SK-N-SH (cell line): ENCODE results near the gene SLC22A6. TPM values are rescaled to one million over a fixed set of nuclear protein-coding genes. Genes with fewer than 3 reads are reported as not detected.

ENCODE experiments used
- CTCF ChIA-PET: fragments of 300-600, 350-600 bp; formaldehyde crosslinking; extraction: SDS; loops from one replicate; lab custom pipeline; 2021; lab: Yijun Ruan, JAX
- POLR2A ChIA-PET: fragments of 350-600 bp; sonication (Branson Sonifier 250); formaldehyde crosslinking; extraction: SDS; loops from one replicate; lab custom pipeline; 2020; ENCODE audit warnings: antibody characterized with exemption, inconsistent platforms; lab: Yijun Ruan, JAX
- DNase-seq: peaks from one replicate; pipeline ENCODE4 v3.0.0; 2012
- H2AFZ ChIP-seq: fragments of 200-600 bp; sonication (generic); 2 replicates; pipeline ENCODE4 v1.8.1; 2016; ENCODE audit warnings: antibody characterized with exemption, mild to moderate bottlenecking, low read depth
- H3F3A ChIP-seq: fragments of 200-600 bp; sonication (generic); replicated peaks from 2 replicates; pipeline ENCODE3; 2016; ENCODE audit warnings: antibody characterized with exemption, mild to moderate bottlenecking; ENCODE audit not compliant: insufficient read depth
- H3K27ac ChIP-seq, 2 experiments: fragments of 200-500 bp in 1 of 2; fragments of 200-600 bp in 1 of 2; sonication (Bioruptor generic) in 1 of 2; sonication (generic), shearing (Covaris generic) in 1 of 2; 2 replicates each; pipeline versions ENCODE4 v1.5.1 to v1.6.1; 2014 to 2016; ENCODE audit warnings: low read depth in 2 of 2, inconsistent platforms in 1 of 2, low read length in 1 of 2, mild to moderate bottlenecking in 1 of 2, mixed read lengths in 1 of 2
- H3K27me3 ChIP-seq: fragments of 200-600 bp; sonication (generic), shearing (Covaris generic); 2 replicates; pipeline ENCODE4 v1.6.1; 2016; ENCODE audit warnings: mixed run types; ENCODE audit not compliant: insufficient read depth
- H3K36me3 ChIP-seq, 2 experiments: fragments of 200-500 bp in 1 of 2; fragments of 200-600 bp in 1 of 2; sonication (Bioruptor generic) in 1 of 2; sonication (generic) in 1 of 2; replicated peaks in 1 of 2; 2 replicates each; pipeline versions ENCODE3 to v1.5.1; 2014 to 2016; ENCODE audit warnings: low read length in 1 of 2, mild to moderate bottlenecking in 1 of 2; ENCODE audit not compliant: insufficient read depth in 2 of 2, control insufficient read depth in 1 of 2
- H3K4me1 ChIP-seq, 2 experiments: fragments of 200-500 bp in 1 of 2; fragments of 200-600 bp in 1 of 2; sonication (Bioruptor generic) in 1 of 2; sonication (generic), shearing (Covaris generic) in 1 of 2; 2 replicates each; pipeline versions ENCODE4 v1.5.1 to v1.6.1; 2014 to 2016; ENCODE audit warnings: low read depth in 1 of 2, low read length in 1 of 2, mixed run types in 1 of 2; ENCODE audit not compliant: insufficient read depth in 2 of 2, control insufficient read depth in 1 of 2
- H3K4me2 ChIP-seq: fragments of 200-600 bp; sonication (generic), shearing (Covaris generic); 2 replicates; pipeline ENCODE4 v1.6.1; 2017; ENCODE audit warnings: mixed run types
- H3K4me3 ChIP-seq, 2 experiments: fragments of 200-500 bp in 1 of 2; fragments of 200-600 bp in 1 of 2; sonication (Bioruptor generic) in 1 of 2; sonication (generic), shearing (Covaris generic) in 1 of 2; 2 replicates each; pipeline versions ENCODE4 v1.5.1 to v1.8.1; 2014 to 2016; ENCODE audit warnings: low read depth in 2 of 2, inconsistent platforms in 1 of 2, low read length in 1 of 2, mild to moderate bottlenecking in 1 of 2, mixed read lengths in 1 of 2, moderate library complexity in 1 of 2
- H3K79me2 ChIP-seq: fragments of 200-600 bp; sonication (generic); 2 replicates; pipeline ENCODE4 v1.8.1; 2017; ENCODE audit warnings: mild to moderate bottlenecking; ENCODE audit not compliant: insufficient read depth
- H3K9ac ChIP-seq: fragments of 200-600 bp; sonication (generic); 2 replicates; pipeline ENCODE4 v1.6.1; 2017; ENCODE audit warnings: mixed run types
- H3K9me2 ChIP-seq: fragments of 200-600 bp; sonication (generic); 2 replicates; pipeline ENCODE4 v1.6.1; 2017; ENCODE audit warnings: mixed run types
- H3K9me3 ChIP-seq: fragments of 200-600 bp; sonication (generic); 2 replicates; pipeline ENCODE4 v1.6.1; 2017; ENCODE audit warnings: mixed run types, mild to moderate bottlenecking, moderate library complexity
- H4K20me1 ChIP-seq: fragments of 200-600 bp; sonication (generic); 2 replicates; pipeline ENCODE4 v1.6.1; 2017; ENCODE audit warnings: mild to moderate bottlenecking, mixed run types; ENCODE audit not compliant: insufficient read depth
- CHD2 ChIP-seq: fragments of 150-350 bp; IDR thresholded peaks from 2 replicates; pipeline ENCODE4 v1.6.1; 2018; ENCODE audit warnings: low read length; ENCODE audit not compliant: partially characterized antibody
- EP300 ChIP-seq, 2 experiments: IDR thresholded peaks; 2 replicates each; pipeline versions ENCODE4 v1.4.0 to v1.6.1; 2012; ENCODE audit warnings: borderline replicate concordance in 1 of 2, low read depth in 1 of 2, low read length in 1 of 2
- GABPA ChIP-seq: IDR thresholded peaks from 2 replicates; pipeline ENCODE4 v1.4.0; 2012; ENCODE audit warnings: low read depth, mild to moderate bottlenecking
- MEF2A ChIP-seq: IDR thresholded peaks from 2 replicates; pipeline ENCODE4 v1.4.0; 2012; ENCODE audit warnings: low read depth, borderline replicate concordance
- NFIC ChIP-seq: IDR thresholded peaks from 2 replicates; pipeline ENCODE4 v1.4.0; 2012; ENCODE audit warnings: borderline replicate concordance
- RAD21 ChIP-seq: IDR thresholded peaks from 2 replicates; pipeline ENCODE4 v1.6.1; 2012; ENCODE audit warnings: mild to moderate bottlenecking, low read length
- RCOR1 ChIP-seq: fragments of 150-350 bp; IDR thresholded peaks from 2 replicates; pipeline ENCODE4 v1.6.1; 2017; ENCODE audit warnings: antibody characterized with exemption, low read length
- RFX5 ChIP-seq: IDR thresholded peaks from 2 replicates; pipeline ENCODE4 v1.6.1; 2012; ENCODE audit warnings: mild to moderate bottlenecking, improper control_type of control experiment, low read length
- RXRA ChIP-seq: IDR thresholded peaks from 2 replicates; pipeline ENCODE4 v1.4.0; 2012; ENCODE audit warnings: low read depth, mild to moderate bottlenecking, borderline replicate concordance
- SMC3 ChIP-seq: IDR thresholded peaks from 2 replicates; pipeline ENCODE4 v1.6.1; 2012; ENCODE audit warnings: low read depth, low read length, improper control_type of control experiment
- TAF1 ChIP-seq: IDR thresholded peaks from 2 replicates; pipeline ENCODE4 v1.6.1; 2012; ENCODE audit warnings: low read depth, mild to moderate bottlenecking, low read length, moderate library complexity, borderline replicate concordance
- TEAD4 ChIP-seq: IDR thresholded peaks from 2 replicates; pipeline ENCODE4 v1.4.0; 2012; ENCODE audit warnings: mild to moderate bottlenecking, borderline replicate concordance; ENCODE audit not compliant: insufficient read depth
- YY1 ChIP-seq: IDR thresholded peaks from 2 replicates; pipeline ENCODE4 v1.4.0; 2012; ENCODE audit warnings: low read depth, mild to moderate bottlenecking
- WGBS: methylation state at CpG from one replicate; pipeline ENCODE4 v1.1.6; 2017; ENCODE audit warnings: low lambda C conversion rate; 5-methylcytosine and 5-hydroxymethylcytosine counted together
- polyA plus RNA-seq, 3 experiments: library from polyadenylated mRNA; depleted of rRNA; stranded (reverse); fragments of >200 nt; gene quantifications; 2 replicates each; pipeline ENCODE4 v1.2.3, GENCODE V29; 2012
- TF ChIP-seq, protein P1 (sequence below): fragments of 200-600 bp; sonication (generic); IDR thresholded peaks from 2 replicates; pipeline ENCODE4 v1.6.1; 2017; ENCODE audit warnings: antibody characterized with exemption, mild to moderate bottlenecking, moderate library complexity
- TF ChIP-seq, protein P2 (sequence below): IDR thresholded peaks from 2 replicates; pipeline ENCODE4 v1.6.1; 2012; ENCODE audit warnings: mild to moderate bottlenecking, low read depth, low read length, moderate library complexity
- TF ChIP-seq, protein P3 (sequence below): IDR thresholded peaks from 2 replicates; pipeline ENCODE4 v1.4.0; 2012; ENCODE audit warnings: low read depth

The SLC22A6 gene
- polyA plus RNA-seq, 1 of the 3 experiments (the other 2 are of a cell fraction): not detected

DNA sequence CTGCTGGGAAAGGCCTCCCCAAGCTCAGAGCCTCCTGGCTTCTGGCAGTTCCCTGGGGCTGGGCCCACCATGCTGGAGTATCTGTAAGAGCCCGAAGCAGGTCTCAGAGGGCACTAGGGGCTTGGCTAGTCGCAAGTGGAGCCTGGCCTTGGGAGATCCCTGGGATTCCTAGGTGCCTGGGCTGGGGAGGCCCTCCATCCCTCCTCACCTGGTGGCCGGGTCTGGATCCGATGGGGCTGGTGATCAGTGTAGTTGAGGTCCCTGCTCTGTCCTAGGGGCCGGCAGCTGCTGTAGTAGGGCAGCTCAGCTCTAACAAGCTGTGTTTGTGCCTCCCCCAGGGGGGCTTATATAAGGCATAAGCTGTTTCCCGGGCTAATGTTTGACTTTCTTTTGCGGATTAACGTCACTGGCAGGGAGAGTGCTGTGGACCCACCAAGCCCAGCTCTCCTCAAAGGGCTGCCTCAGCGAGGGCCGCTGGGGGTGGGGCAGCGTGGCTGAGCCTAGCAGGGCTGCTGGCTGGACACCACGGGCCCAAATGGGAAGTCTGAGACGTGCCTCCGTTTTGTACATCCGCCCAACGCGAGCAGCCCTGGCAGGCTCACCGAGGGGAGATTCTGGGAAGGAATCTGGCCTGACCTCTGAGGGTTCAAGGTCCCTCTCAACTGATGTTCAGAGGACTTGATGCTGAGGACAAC is 30.9 kb upstream of the SLC22A6 start, which contains the start of gene SLC22A8:
SLC22A8 (minus strand) TSS at position 321 of the 695 bp plus-strand sequence. CDS start 883 bp downstream, outside the sequence.
- Histone ChIP-seq H3K9me3 (no peaks in the 10 kb centered on the region), H2AFZ (no peak within 1 kb of the TSS), H3K27me3 (no peaks in the 10 kb centered on the region; the same call in none of the 2 replicates), H3K4me2 (no peak within 1 kb of the TSS), H3K27ac (no peak within 1 kb of the TSS), H3K4me1 (peaks cover 6 to 15% of the 10 kb centered on the region in 2 experiments; a peak in 2 of 4 replicates), H3F3A (no peaks in the 10 kb centered on the region), H3K4me3 (no peak within 1 kb of the TSS), H4K20me1 (no peaks in the 10 kb centered on the region), H3K36me3 (no peaks in the 10 kb centered on the region), H3K79me2 (no peaks in the 10 kb centered on the region), H3K9me2 (no peaks in the 10 kb centered on the region), H3K9ac (no peak within 1 kb of the TSS)
- no peak for DNase-seq
- 52% methylated on average over 12 of the region's 18 CpGs for WGBS
- ChIA-PET CTCF (interaction anchor here (1.3 to 4.9 kb wide), 3 partner anchors 8 to 110 kb away, joined by 4 to 46 read pairs (median 8); no protein-coding TSS in a partner anchor), POLR2A (no interaction called here)
- TF ChIP-seq RAD21 (no peak), YY1 (no peak), CHD2 (no peak), MEF2A (no peak), GABPA (no peak), TEAD4 (no peak), NFIC (no peak)
- TF ChIP-seq, protein P1, sequence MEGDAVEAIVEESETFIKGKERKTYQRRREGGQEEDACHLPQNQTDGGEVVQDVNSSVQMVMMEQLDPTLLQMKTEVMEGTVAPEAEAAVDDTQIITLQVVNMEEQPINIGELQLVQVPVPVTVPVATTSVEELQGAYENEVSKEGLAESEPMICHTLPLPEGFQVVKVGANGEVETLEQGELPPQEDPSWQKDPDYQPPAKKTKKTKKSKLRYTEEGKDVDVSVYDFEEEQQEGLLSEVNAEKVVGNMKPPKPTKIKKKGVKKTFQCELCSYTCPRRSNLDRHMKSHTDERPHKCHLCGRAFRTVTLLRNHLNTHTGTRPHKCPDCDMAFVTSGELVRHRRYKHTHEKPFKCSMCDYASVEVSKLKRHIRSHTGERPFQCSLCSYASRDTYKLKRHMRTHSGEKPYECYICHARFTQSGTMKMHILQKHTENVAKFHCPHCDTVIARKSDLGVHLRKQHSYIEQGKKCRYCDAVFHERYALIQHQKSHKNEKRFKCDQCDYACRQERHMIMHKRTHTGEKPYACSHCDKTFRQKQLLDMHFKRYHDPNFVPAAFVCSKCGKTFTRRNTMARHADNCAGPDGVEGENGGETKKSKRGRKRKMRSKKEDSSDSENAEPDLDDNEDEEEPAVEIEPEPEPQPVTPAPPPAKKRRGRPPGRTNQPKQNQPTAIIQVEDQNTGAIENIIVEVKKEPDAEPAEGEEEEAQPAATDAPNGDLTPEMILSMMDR: no peak

DNA sequence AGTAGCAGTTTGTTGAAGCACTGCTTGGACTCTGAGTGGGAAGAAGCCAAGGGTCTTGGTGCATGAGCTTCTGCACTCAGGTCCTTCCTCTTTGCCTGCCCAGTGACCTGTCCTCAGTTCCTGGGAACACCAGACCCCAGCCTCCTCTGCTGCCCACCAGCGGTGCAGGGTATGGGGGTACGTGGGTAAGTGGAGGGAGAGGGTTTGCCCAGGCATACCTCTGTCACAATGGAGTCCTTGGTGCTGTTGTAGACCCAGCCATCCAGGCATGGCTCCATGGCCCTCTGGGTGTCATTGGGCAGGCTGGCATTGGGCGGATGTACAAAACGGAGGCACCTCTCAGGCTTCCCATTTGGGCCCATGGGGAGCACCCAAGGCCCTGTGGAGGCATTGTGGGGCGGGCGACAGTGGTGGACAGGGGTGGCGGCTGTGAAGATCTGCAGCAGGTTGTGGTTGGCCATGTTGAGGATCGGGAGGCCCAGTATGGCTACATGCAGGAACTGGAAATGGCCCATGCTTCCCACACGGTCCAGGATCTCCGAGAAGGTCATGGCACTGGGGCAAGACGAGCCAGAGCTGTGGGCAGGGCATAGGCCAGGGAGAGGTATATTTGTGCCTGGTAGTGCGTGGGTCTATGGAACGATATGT is 29.8 kb upstream of the SLC22A6 start:
- no peaks in the 10 kb centered on the region for H3K36me3 ChIP-seq
- H3K9me2 ChIP-seq: no peaks in the 10 kb centered on the region
- H3K4me3 ChIP-seq: no peak overlapping the region
- no peak overlapping the region for H3K4me2 ChIP-seq
- no peaks in the 10 kb centered on the region for H4K20me1 ChIP-seq
- POLR2A ChIA-PET: no interaction called here
- H3K27ac ChIP-seq: no peak overlapping the region
- no peaks in the 10 kb centered on the region; the same call in none of the 2 replicates for H3K27me3 ChIP-seq
- 49% methylated on average over 12 of the region's 13 CpGs for WGBS
- H2AFZ ChIP-seq: no peak overlapping the region
- no peaks in the 10 kb centered on the region for H3F3A ChIP-seq
- no peaks in the 10 kb centered on the region for H3K9me3 ChIP-seq
- peaks cover 6 to 15% of the 10 kb centered on the region in 2 experiments; a peak in 2 of 4 replicates for H3K4me1 ChIP-seq
- CTCF ChIA-PET: interaction anchor here (0.9 to 4.9 kb wide), 4 partner anchors 9 to 109 kb away, joined by 4 to 46 read pairs (median 7); no protein-coding TSS in a partner anchor
- TF ChIP-seq CHD2 (no peak), RFX5 (no peak), SMC3 (no peak), EP300 (IDR thresholded peaks at IDR 0.05; ENCODE audit: borderline replicate concordance in 1 of 2, low read depth in 1 of 2, low read length in 1 of 2) (no peak), RAD21 (no peak), RXRA (no peak), RCOR1 (no peak), TAF1 (no peak)
- TF ChIP-seq, protein P2, sequence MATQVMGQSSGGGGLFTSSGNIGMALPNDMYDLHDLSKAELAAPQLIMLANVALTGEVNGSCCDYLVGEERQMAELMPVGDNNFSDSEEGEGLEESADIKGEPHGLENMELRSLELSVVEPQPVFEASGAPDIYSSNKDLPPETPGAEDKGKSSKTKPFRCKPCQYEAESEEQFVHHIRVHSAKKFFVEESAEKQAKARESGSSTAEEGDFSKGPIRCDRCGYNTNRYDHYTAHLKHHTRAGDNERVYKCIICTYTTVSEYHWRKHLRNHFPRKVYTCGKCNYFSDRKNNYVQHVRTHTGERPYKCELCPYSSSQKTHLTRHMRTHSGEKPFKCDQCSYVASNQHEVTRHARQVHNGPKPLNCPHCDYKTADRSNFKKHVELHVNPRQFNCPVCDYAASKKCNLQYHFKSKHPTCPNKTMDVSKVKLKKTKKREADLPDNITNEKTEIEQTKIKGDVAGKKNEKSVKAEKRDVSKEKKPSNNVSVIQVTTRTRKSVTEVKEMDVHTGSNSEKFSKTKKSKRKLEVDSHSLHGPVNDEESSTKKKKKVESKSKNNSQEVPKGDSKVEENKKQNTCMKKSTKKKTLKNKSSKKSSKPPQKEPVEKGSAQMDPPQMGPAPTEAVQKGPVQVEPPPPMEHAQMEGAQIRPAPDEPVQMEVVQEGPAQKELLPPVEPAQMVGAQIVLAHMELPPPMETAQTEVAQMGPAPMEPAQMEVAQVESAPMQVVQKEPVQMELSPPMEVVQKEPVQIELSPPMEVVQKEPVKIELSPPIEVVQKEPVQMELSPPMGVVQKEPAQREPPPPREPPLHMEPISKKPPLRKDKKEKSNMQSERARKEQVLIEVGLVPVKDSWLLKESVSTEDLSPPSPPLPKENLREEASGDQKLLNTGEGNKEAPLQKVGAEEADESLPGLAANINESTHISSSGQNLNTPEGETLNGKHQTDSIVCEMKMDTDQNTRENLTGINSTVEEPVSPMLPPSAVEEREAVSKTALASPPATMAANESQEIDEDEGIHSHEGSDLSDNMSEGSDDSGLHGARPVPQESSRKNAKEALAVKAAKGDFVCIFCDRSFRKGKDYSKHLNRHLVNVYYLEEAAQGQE: no peak
- TF ChIP-seq, protein P3, sequence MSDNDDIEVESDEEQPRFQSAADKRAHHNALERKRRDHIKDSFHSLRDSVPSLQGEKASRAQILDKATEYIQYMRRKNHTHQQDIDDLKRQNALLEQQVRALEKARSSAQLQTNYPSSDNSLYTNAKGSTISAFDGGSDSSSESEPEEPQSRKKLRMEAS: no peak
- TF ChIP-seq, all 33 proteins: peak for 0
- DNase-seq: no peak
- Histone ChIP-seq H3K9ac (no peak overlapping the region), H3K79me2 (no peaks in the 10 kb centered on the region)
